GM10266 (cell line): ENCODE measurements around the gene KDELR1.

Experiments used
- DNase-seq: peaks from one replicate; pipeline ENCODE4 v3.0.0; 2012; ENCODE audit errors: extremely low spot score
- CTCF ChIP-seq: IDR thresholded peaks from 2 replicates; pipeline ENCODE4 v1.5.1; 2012; ENCODE audit warnings: mild to moderate bottlenecking, low read depth; ENCODE audit not compliant: control insufficient read depth, insufficient read depth; ENCODE audit errors: missing control alignments

KDELR1 gene

GRCh38 chr19:48363500-48363809, 27.9 kb downstream of the KDELR1 start:
- no peak for TF ChIP-seq CTCF
- DNase-seq, result no peak

DNA sequence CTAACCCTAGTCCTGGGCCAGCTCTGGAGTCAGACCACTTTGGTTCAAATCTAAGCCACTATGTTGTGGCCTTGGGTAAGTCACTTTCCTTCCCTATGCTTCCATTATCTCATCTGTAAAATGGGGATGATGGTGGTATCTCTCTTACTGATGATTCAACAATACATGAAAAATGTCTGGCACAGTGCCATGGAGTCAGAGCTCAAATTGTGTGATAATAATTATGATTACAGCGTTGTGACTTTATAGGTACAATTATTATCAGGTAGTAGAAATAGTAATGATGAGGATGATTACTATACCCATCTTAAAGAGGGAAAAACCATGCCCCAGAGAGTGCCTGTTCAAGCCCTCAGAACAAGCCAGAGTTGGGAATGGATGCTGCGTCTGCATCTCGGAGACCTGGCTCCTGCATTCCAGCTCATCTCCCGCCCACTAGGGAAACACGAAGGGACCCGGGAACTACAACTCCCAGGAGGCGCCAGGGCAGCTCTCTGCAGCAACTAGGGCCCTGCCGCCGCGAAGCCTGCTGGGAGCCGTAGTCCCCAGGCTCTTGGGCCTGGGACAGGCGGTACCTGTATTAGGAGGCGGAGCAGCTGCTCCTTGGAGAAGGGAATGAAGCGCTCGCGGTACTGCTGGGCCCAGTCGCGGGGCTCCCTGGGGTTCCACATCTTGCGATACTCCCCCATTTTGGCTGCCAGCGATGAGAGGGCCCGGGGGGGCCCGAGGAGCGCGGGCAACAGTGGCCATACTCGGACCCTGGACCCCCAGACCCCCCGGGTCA, 28.4 kb downstream of the KDELR1 start:
- no peak for TF ChIP-seq CTCF

DNA sequence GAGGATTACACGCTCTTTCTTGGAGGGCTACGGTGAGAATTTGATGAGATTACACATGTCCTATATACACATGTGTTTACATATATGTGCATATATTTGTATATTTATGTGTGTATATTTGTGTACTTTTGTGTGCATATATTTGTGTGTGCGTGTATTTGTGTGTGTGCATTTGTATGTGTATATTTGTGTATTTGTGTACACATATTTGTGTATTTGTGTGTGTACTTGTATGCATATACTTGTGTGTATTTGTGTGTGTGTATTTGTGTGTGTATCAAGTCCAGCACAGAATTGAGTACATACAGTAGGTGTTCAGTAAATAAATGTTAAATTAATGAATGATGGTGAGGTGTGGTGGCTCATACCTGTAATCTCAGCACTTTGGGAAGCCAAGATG, 29.4 kb downstream of the KDELR1 start:
- no peak for TF ChIP-seq CTCF
- DNase-seq, result no peak

More for the DNA sequence above, 28.4 kb downstream of the KDELR1 start:
- peak; percentile 85 for DNase-seq

DNA sequence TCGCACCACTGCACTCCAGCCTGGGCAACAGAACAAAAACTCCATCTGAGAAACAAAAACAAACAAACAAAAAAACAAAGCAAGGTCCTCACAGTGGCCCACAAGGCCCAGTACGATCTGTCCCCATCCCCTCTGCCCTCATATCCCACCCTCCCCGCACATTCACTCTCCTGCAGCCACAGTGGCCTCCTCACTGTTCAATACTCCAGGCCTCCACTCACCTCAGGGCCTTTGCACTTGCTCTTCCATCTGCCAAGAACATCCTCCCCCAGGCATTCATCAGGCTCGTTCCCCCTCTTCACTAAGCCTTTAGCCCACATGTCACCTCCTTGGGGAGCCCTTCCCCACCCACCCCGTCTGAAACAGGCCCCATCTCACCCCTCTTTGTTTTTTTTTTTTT, 32.2 kb downstream of the KDELR1 start:
- no peak for DNase-seq

GRCh38 chr19:48355365-48355954, 35.9 kb downstream of the KDELR1 start:
- DNase-seq, result no peak

More for the DNA sequence above, 32.2 kb downstream of the KDELR1 start:
- TF ChIP-seq CTCF, result no peak

DNA sequence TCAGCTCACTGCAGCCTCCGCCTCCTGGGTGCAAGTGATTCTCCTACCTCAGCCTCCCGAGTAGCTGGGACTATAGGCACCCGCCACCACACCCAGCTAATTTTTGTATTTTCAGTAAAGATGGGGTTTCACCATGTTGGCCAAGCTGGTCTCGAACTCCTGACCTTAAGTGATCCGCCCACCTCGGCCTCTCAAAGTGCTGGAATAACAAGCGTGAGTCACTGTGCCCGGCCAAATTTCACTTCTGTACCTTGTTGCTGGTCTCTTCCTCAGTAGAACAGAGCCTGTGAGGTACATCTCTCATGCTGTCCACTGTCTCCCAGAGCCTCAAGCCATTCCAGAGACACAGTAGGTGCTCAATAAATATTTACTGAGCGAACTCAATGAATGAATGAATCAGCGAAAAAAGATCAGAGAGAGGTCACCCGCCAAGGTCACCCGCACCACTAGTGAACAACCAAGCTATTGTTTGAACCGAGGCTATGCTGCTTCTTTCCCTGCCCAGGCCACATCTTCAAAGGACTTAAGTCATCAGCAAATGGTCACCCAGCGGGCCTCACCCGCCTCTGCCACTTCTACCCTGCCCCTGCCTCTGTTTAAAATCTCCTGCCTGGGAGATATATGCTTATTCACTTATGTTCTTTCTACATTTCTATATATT, 36.9 kb downstream of the KDELR1 start:
- no peak for DNase-seq
- TF ChIP-seq CTCF, result no peak

More at GRCh38 chr19:48355365-48355954, 35.9 kb downstream of the KDELR1 start:
- TF ChIP-seq CTCF, result no peak

DNA sequence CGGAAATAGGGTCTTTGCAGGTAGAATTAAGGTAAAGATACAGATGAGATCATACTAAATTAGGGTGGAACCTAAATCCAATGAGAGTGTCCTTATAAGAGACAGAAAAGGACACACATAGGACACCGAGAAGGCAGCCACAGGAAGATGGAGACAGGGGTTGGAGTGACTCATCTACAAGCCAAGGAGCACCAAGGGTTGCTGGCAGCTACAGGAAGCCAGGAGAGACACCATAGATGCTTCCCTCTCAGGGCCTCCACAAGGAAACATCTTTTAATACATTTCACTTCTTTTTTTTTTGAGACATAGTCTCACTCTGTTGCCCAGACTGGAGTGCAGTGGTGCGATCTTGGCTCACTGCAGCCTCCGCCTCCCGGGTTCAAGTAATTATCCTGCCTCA, 37.7 kb downstream of the KDELR1 start:
- TF ChIP-seq CTCF, result no peak
- no peak for DNase-seq
